ENCODE measurements around the gene TESK2.

GRCh38 chr1:45335855-45336324, 155.1 kb downstream of the TESK2 start:
- TF ChIP-seq CTCF (IDR thresholded peaks at IDR 0.05): no peak
- no peak for TF ChIP-seq POLR2A (IDR thresholded peaks at IDR 0.05)
- no peak for TF ChIP-seq EP300 (IDR thresholded peaks at IDR 0.05)
- no peak for TF ChIP-seq POLR2AphosphoS5 (IDR thresholded peaks at IDR 0.05)
